HCT116 (cell line): Measurements from ENCODE around the gene FSTL4. TPM values are rescaled to one million over a fixed set of nuclear protein-coding genes. Genes with fewer than 3 reads are reported as not detected.

Source experiments
- ATAC-seq: fragments of 200-7000 bp; cut with Tn5 transposase; 2 replicates; pipeline ENCODE4 v1.9.1; 2020; ENCODE audit warnings: mild to moderate bottlenecking, moderate library complexity
- BruUV-seq: library from RNA; stranded (reverse); fragments of 400-500 nt; replicated peaks from 2 replicates; lab custom pipeline; 2021; lab: Mats Ljungman, UMichigan
- CTCF ChIA-PET: fragments of 300-600 bp; sonication (Branson Sonifier 250); formaldehyde crosslinking; loops from one replicate; lab custom pipeline; 2021; ENCODE audit warnings: antibody characterized with exemption; lab: Charles Lee
- POLR2A ChIA-PET: fragments of 300-600, 350-600 bp; sonication (Branson Sonifier 250); formaldehyde crosslinking; loops from one replicate; lab custom pipeline; 2021; ENCODE audit warnings: antibody characterized with exemption; lab: Charles Lee
- RAD21 ChIA-PET, 2 experiments: fragments of 300-600 bp; sonication (Branson Sonifier 250); formaldehyde crosslinking; loops; one replicate each; lab custom pipeline; 2023; ENCODE audit warnings: low total read pairs in 2 of 2; ENCODE audit not compliant: uncharacterized antibody in 2 of 2, unreplicated experiment in 2 of 2, low non-redundant PET in 1 of 2; lab: Charles Lee
- DNase-seq: peaks from one replicate; pipeline ENCODE4 v3.0.0-alpha.2; 2010; ENCODE audit warnings: low read depth, low spot score
- H2AFZ ChIP-seq: fragments of 200-600 bp; shearing (Covaris generic), sonication (generic); 2 replicates; pipeline ENCODE4 v1.6.1; 2017; ENCODE audit warnings: low read depth, mixed run types, mixed read lengths, antibody characterized with exemption, low read length; ENCODE audit not compliant: poor library complexity, severe bottlenecking
- H3K27ac ChIP-seq: 2 replicates; pipeline ENCODE4 v1.5.1; 2012; ENCODE audit warnings: low read depth, low read length
- H3K27me3 ChIP-seq: fragments of 200-600 bp; sonication (generic); 2 replicates; pipeline ENCODE4 v1.6.1; 2016; ENCODE audit warnings: mixed run types, low read length, mixed read lengths; ENCODE audit not compliant: insufficient read depth
- H3K36me3 ChIP-seq, 2 experiments: fragments of 200-500 bp in 1 of 2; fragments of 200-600 bp in 1 of 2; sonication (Bioruptor generic) in 1 of 2; sonication (generic) in 1 of 2; 2 replicates each; pipeline versions ENCODE4 v1.5.1 to v1.6.1; 2014 to 2016; ENCODE audit warnings: low read length in 2 of 2, inconsistent platforms in 1 of 2, mixed read lengths in 1 of 2, mixed run types in 1 of 2; ENCODE audit not compliant: insufficient read depth in 2 of 2, control insufficient read depth in 1 of 2
- H3K4me1 ChIP-seq, 2 experiments: fragments of 200-600 bp in 1 of 2; sonication (generic) in 1 of 2; 2 replicates each; pipeline versions ENCODE4 v1.5.1 to v1.6.1; 2012 to 2017; ENCODE audit warnings: low read length in 2 of 2, inconsistent platforms in 1 of 2, mild to moderate bottlenecking in 1 of 2, mixed read lengths in 1 of 2, mixed run types in 1 of 2, moderate library complexity in 1 of 2; ENCODE audit not compliant: insufficient read depth in 2 of 2, control insufficient read depth in 1 of 2
- H3K4me2 ChIP-seq: fragments of 200-600 bp; sonication (generic); 2 replicates; pipeline ENCODE4 v1.6.1; 2017; ENCODE audit warnings: mixed run types, low read length, mixed read lengths
- H3K4me3 ChIP-seq, 2 experiments: fragments of 200-600 bp in 1 of 2; sonication (generic) in 1 of 2; replicated peaks in 1 of 2; 2 replicates each; pipeline ENCODE4 v1.5.1; 2011 to 2016; ENCODE audit warnings: low read length in 2 of 2, control low read depth in 1 of 2, low read depth in 1 of 2, mild to moderate bottlenecking in 1 of 2, mixed read lengths in 1 of 2, mixed run types in 1 of 2
- H3K79me2 ChIP-seq: fragments of 200-600 bp; sonication (generic); 2 replicates; pipeline ENCODE4 v1.6.1; 2017; ENCODE audit warnings: mild to moderate bottlenecking, mixed run types, low read length, moderate library complexity, mixed read lengths; ENCODE audit not compliant: insufficient read depth
- H3K9ac ChIP-seq: fragments of 200-600 bp; sonication (generic); 2 replicates; pipeline ENCODE4 v1.6.1; 2016; ENCODE audit warnings: low read length, mixed read lengths
- H3K9me2 ChIP-seq: fragments of 200-600 bp; sonication (generic), shearing (Covaris generic); 2 replicates; pipeline ENCODE4 v1.6.1; 2017; ENCODE audit warnings: mixed run types, mild to moderate bottlenecking, moderate library complexity; ENCODE audit not compliant: insufficient read depth
- H3K9me3 ChIP-seq, 2 experiments: fragments of 200-500 bp in 1 of 2; fragments of 200-600 bp in 1 of 2; sonication (Bioruptor generic) in 1 of 2; sonication (generic) in 1 of 2; 2 replicates each; pipeline ENCODE4 v1.6.1; 2014 to 2017; ENCODE audit warnings: low read length in 2 of 2, mixed read lengths in 2 of 2, inconsistent platforms in 1 of 2, low read depth in 1 of 2, mild to moderate bottlenecking in 1 of 2, mixed run types in 1 of 2, moderate library complexity in 1 of 2; ENCODE audit not compliant: control insufficient read depth in 1 of 2, insufficient read depth in 1 of 2
- H4K20me1 ChIP-seq: fragments of 200-600 bp; sonication (generic), shearing (Covaris generic); 2 replicates; pipeline ENCODE4 v1.6.1; 2017; ENCODE audit warnings: mixed run types, mild to moderate bottlenecking, moderate library complexity; ENCODE audit not compliant: insufficient read depth
- CBX3 ChIP-seq: IDR thresholded peaks from 2 replicates; pipeline ENCODE4 v1.6.1; 2012; ENCODE audit warnings: low read depth
- CEBPB ChIP-seq: IDR thresholded peaks from 2 replicates; pipeline ENCODE4 v1.6.1; 2012; ENCODE audit warnings: low read depth
- EGR1 ChIP-seq: IDR thresholded peaks from 2 replicates; pipeline ENCODE4 v1.6.1; 2012; ENCODE audit warnings: low read depth
- EZH2 ChIP-seq: fragments of 200-600 bp; sonication (generic); IDR thresholded peaks from 2 replicates; pipeline ENCODE4 v1.6.1; 2017; ENCODE audit warnings: antibody characterized with exemption, mixed run types
- EZH2phosphoT487 ChIP-seq: fragments of 200-600 bp; IDR thresholded peaks from 2 replicates; pipeline ENCODE4 v1.6.1; 2018; ENCODE audit warnings: antibody characterized with exemption, borderline replicate concordance
- FOSL1 ChIP-seq: IDR thresholded peaks from 2 replicates; pipeline ENCODE4 v1.6.1; 2012; ENCODE audit warnings: low read depth
- MAX ChIP-seq: IDR thresholded peaks from 2 replicates; pipeline ENCODE4 v1.6.1; 2012
- REST ChIP-seq: IDR thresholded peaks from 2 replicates; pipeline ENCODE4 v1.6.1; 2012; ENCODE audit warnings: low read depth
- YY1 ChIP-seq: IDR thresholded peaks from 2 replicates; pipeline ENCODE4 v1.6.1; 2011; ENCODE audit warnings: low read length, low read depth, moderate library complexity, mild to moderate bottlenecking; ENCODE audit not compliant: insufficient replicate concordance; ENCODE audit errors: extremely low read depth
- ZBTB33 ChIP-seq: IDR thresholded peaks from 2 replicates; pipeline ENCODE4 v1.6.1; 2011; ENCODE audit warnings: mild to moderate bottlenecking, low read length, moderate library complexity; ENCODE audit not compliant: insufficient replicate concordance; ENCODE audit errors: extremely low read depth
- ZNF274 ChIP-seq: fragments of 200-500 bp; sonication (Bioruptor generic); IDR thresholded peaks from 2 replicates; pipeline ENCODE4 v1.6.1; 2014; ENCODE audit warnings: mild to moderate bottlenecking, low read depth, low read length, inconsistent platforms
- intact Hi-C: fragments of 100-400 bp; cut with micrococcal nuclease; formaldehyde crosslinking; loops from 2 replicates; pipeline ENCODE4 v1.10.0; 2022
- total RNA-seq: library from RNA; stranded (reverse); gene quantifications from one replicate; pipeline ENCODE4 v1.2.1, GENCODE V29; 2021; ENCODE audit not compliant: unreplicated experiment

Gene FSTL4
- total RNA-seq, 1 experiment from 2014 or later, result 0.37 TPM

GRCh38 chr5:133661389-133661788 lies 49.0 kb upstream of the FSTL4 start:
- no peaks in the 10 kb centered on the region for H3K9me3 ChIP-seq

More at GRCh38 chr5:133661389-133661788, 49.0 kb upstream of the FSTL4 start:
- no TSS peak for BruUV-seq
- Histone ChIP-seq H3K4me1 (peaks cover 0 to 15% of the 10 kb centered on the region in 2 experiments; a peak in 2 of 4 replicates), H2AFZ (no peak overlapping the region), H3K4me3 (no peak overlapping the region), H3K9ac (no peak overlapping the region), H3K79me2 (no peaks in the 10 kb centered on the region), H3K4me2 (no peak overlapping the region), H3K27ac (no peak overlapping the region), H3K9me2 (no peaks in the 10 kb centered on the region), H4K20me1 (no peaks in the 10 kb centered on the region), H3K36me3 (no peaks in the 10 kb centered on the region), H3K27me3 (peaks cover 24% of the 10 kb centered on the region)
- no peak for DNase-seq
- RAD21 ChIA-PET, result no interaction called here
- TF ChIP-seq REST, result no peak
- TF ChIP-seq EZH2phosphoT487, result no peak
- TF ChIP-seq YY1, result no peak
- no peak for TF ChIP-seq ZBTB33
- no peak for TF ChIP-seq EGR1
- TF ChIP-seq MAX, result no peak
- TF ChIP-seq CEBPB, result no peak
- TF ChIP-seq CBX3, result no peak
- TF ChIP-seq ZNF274, result no peak
- TF ChIP-seq FOSL1, result no peak
- TF ChIP-seq EZH2, result no peak
- intact Hi-C loops, result no loop called here
- POLR2A ChIA-PET, result no interaction called here
- ATAC-seq, result no peak
- CTCF ChIA-PET, result no interaction called here
